Activated T-cell treated with anti-CD3 and anti-CD28 coated beads, Interleukin-2, amount 50 U/mL, for 1 hour (primary cell): ENCODE results near the gene ANKRD27.

Source experiments
- DNase-seq: peaks from one replicate; pipeline ENCODE4 v3.0.0-alpha.2; 2020

ANKRD27 gene

DNA sequence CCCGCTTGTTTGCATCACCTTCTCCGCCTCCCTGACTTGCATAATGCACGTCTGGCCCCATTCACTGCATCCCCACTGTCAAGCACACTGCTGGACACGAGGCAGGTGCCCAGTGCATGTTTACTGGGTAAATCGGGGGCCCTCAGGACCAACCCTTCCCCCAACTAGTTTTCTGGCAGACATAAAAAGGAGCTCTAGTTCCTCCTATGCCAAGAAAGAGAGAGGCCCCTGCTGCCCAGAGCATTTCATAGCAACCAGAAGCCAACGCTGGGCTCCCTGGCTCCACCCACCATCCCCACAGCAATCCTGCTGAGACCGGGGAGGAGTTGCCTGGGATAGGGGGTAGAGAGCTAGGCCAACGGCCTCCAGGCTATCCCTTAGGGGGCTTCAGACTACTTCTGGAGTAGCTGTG, 23.2 kb downstream of the ANKRD27 start:
- DNase-seq = no peak

DNA sequence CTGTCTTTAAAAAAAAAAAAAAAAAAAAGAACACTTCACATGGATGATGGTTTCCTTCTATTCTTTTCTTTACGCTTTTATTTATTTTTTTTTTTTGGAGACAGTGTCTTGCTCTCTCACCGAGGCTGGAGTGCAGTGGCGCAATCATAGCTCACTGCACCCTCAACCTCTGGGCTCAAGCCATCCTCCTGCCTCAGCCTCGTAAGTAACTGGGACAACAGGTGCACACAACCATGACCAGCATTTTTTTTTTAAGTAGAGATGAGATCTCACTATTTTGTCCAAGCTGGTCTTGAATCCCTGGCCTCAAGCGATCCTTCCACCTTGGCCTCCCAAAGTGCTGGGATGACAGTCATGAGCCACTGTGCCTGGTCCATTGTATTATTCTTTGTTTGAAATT, 24.3 kb downstream of the ANKRD27 start:
- DNase-seq = no peak

DNA sequence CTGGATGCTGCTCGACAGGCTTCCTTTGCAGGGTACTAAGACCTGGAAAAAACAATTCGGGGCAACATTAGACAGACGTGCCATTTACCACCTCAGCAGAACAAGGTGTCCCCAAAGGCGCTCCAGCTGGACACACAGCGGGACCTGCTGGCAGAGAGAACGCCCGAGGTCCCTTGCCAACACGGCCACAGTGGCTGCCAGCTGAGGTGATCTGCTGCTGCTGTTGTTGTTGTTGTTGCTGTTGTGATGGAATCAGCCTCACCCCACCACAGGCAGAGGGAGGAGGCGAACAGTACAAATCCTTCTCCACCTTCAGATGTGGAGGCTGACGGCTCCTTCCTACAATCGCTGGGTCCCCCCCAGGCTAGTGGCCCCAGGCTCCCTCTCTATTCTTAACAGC, 25.2 kb downstream of the ANKRD27 start:
- DNase-seq = no peak

DNA sequence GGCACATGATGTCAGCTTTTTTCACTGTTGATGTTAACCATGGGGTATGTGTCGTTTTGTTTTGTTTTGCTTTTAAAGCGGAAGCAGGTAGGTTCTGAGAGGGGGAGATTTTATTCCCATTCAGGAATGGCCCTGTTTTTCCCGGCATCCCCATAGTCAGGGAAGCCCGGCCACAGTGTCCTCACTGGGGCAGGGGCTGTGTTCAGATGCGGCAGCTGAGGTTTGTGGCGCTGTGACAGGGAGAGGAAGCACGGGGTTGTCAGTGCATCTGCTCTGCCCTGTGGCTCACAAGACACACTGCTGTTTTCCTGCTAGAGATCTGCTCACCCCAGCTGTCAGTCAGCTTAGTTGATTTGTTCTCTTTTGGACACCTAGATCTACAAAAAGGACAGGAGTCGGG, 27.6 kb downstream of the ANKRD27 start:
- DNase-seq = no peak

DNA sequence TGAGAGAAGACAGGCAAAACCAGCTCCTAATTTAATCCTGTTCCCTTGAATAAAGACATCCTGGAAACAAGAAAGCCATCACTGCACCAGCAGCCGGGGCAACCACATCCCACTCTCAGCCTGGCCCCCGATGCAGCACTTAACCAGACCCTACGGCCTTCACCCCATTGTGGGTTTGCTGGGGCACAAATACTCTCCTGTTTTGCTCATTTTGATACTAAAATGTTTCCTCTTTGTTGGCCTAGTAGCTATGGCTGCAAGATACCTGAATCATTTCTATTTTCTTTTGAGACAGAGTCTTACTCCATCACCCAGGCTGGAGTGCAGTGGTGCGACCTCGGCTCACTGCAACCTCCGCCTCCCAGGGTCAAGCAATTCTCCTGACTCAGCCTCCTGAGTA, 28.4 kb downstream of the ANKRD27 start:
- no peak for DNase-seq

DNA sequence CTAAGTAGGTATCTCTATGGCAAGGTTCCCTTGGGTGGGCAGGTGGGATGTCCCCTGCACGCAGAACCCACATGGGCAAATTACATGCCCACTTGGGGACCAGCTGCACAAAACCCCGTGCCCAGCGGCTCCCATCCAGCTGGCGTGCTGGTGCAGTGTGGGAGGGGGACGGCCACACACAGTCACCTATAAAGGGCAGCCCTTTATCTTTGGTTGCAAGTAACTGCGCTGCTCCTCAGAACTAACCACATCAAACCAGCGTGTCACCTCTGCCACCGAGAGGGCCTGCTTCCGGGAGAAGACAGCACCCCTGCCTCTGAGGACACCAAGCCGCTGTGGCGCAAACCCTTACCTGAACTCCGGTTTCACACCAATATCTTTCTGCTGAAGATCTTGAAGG, 32.2 kb downstream of the ANKRD27 start:
- peak; percentile 56 for DNase-seq

DNA sequence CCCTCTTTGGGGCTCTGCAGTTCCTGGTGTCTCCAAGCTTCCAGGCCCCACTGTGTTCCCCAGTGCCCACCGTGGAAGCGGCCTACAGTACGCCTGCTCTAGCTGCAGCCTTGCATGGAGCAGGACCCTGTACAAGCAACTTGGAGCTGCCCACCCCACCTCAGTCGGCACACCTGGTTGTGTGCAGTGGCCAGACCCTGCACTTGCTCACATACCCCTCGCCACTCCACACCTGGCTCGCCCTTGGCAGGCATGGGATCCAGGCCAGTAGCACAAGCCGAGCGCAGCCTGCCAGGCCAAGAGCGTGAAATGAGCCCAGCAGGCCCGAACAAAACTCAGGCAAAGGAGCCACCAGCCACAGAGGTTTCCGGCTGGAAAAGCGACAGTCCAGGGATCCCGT, 36.4 kb downstream of the ANKRD27 start:
- no peak for DNase-seq

DNA sequence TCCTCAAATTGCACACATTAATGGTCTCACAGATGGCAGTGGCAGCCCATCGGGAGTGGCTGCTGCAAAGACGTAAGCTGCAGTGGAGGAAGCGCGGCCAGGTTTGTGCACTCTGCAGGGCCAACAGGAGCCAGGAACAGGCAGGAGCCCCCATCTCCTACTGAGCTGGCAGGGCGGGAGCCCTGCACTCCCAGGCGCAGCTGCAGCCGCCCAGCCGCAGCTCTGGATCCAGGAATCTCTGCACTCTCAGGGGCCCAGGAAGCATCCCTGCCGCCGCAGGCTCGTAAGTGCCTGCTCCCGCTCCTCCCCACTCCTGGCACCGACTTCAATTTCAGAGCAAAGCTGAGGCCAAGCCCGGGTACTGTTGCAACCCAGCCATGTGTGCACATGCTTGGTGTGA, 37.5 kb downstream of the ANKRD27 start:
- DNase-seq = no peak

DNA sequence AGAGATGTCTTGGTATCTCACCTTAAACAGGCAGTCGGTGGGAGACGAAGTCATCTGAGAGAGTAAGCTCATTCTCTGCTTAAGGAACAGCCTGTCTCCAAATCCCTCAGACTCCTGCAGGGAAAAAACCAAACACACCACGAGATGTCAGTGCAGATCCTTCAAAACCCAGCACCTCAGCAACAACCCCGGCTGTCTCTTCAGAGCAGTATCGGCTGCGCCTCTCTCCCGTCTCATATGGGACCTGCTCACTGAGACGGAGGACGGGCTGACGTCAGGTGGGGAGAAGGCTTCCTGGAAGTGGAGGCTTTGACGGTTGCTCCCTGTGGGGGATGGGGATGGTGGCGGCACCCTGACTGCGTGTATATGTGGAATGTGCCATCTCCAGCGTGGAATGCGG, 43.6 kb downstream of the ANKRD27 start:
- DNase-seq = no peak

DNA sequence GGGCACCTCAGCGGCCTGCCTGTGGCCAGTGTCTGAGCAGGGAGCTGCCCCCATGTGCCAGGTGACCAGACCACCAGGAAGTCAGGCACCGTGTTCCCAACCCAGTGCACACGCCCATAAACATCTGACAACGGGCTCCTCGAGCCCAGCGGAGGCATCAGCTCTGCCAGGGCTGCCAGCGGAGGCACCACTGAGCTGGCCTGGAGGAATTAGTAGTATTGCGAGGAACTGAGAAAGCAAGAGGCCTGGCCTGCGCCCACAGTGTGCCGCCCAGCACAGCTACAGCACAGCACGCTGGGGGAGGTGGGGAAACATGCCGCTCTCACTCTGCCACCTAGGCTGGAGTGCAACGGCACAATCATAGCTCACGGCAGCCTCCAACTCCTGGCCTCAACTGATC, 44.6 kb downstream of the ANKRD27 start:
- DNase-seq = no peak

DNA sequence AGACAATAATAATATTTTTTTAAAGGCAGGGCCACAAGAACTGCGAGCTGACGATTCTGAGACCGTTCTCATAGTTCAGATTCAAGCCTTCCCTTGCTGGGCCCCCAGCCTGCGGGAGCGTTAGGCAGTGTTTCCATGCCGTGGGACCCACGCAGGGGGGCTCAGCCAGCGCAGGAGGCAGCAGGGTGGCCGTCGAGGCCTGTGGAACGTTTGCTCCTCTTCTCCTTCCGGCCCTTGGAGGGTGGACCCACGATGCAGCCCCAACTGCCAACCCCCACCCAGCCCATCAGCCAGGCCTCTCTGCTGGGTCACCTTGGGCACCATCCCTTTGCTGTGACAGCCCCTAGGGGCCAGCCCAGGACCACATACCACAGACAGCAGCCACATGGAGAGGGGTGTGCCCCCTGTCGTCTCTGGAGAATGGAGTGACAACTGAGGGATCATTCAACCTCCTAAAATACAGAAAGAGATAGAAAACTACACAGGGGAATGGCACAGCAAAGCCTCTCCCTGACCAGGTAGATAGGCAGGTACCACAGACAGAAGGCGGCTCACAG, 47.2 kb downstream of the ANKRD27 start:
- DNase-seq = no peak

DNA sequence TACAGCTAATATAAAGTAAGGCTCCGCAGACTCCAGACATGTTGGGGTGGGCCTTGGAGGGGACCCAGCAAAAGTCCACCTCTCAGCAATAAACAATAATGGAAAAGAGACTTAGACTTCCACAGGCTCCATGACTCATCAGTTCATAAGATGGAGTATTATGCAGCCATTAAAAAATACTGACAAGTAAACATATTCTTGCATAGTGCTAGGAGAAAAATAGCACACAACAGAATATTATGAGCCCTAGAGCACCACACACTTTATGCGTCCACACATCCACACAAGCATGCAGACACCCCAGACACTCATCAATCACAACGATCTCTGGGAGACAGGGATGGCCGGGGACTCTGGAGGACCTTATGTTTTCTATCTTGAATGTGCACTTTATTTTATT, 48.0 kb downstream of the ANKRD27 start:
- no peak for DNase-seq

DNA sequence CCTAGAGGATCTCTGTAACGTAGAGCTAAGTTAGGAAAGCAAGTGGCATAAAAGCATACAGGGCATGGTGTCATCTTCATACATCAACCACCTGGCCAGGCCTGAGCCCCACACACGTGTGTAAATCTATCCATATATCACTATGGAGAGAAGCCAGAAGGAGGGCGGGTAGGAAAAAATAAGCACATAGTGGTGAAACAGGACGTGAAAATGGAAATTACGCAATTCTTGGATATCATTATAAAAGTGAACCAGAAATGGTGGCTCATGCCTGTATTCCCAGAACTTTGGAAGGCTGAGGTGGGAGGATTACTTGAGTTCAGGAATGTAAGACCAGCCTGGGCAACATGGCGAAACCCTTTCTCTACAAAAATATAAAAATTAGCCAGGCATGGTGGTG, 50.6 kb downstream of the ANKRD27 start:
- no peak for DNase-seq

DNA sequence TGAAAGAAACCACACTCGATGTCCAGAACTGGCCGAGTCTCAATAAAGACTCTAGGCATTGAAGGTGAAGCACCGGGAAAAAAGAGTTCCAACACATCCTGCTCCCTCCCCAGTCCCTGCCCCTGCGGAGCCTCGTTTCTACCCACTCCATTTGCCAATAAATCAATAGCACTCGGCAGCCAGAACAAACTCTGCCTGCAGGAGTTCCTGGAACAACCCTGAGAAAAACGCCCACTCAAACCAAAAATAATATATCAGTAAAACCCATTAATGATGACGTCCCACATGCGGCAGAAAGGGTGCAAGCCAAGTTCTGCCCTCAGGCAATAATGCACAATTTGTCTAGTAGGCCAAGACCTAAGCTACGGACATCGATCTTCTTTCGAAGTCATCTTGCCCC, 53.0 kb downstream of the ANKRD27 start:
- DNase-seq = no peak

DNA sequence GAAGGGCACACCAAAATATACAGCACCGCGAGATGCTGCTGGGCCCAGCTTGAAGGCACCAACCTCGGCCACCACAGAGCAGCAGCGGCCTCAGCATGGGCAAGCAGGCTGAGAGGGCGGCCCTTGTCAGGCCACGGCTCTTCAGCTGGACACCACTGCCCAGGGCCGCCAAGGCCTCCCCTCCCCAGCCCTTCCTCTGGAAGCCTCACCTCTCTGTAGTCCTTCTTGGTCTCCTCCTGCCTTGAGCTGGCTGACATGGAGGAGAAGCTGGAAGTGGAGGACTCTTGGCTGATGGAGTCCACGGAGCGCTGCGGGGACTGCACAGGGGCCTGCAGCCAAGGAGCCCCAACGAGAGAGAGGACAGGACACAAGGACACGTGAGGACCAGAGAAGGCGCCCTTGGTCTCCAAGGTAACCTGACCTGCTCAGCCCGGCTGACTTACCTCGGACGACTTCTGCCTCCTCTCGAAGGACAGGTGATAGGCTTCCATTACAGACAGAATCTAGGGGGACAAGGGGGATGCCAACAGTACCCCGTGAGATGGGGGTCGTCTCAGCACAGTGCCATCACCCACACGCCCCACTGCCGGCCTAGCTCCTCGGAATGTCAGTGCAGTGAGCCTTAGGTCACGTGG, 55.8 kb downstream of the ANKRD27 start:
- no peak for DNase-seq

DNA sequence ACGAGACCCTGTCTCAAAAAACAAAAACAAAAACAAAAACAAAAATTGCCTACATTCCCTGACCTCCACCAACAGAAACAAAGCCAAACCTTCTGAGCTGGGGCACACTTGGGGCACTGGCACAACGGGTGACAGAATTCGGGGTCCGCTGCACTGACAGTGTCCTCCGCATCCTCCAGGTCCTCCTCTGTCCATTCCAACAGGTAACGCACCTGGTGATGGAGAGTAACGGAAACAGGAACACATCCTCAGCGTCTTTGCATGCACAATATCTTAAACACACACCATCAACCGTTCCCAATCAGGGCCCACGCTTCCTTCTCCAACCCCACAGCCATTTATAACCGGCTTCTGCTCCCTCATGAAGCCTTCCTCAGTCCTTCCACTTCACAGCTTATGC, 59.4 kb downstream of the ANKRD27 start:
- no peak for DNase-seq

DNA sequence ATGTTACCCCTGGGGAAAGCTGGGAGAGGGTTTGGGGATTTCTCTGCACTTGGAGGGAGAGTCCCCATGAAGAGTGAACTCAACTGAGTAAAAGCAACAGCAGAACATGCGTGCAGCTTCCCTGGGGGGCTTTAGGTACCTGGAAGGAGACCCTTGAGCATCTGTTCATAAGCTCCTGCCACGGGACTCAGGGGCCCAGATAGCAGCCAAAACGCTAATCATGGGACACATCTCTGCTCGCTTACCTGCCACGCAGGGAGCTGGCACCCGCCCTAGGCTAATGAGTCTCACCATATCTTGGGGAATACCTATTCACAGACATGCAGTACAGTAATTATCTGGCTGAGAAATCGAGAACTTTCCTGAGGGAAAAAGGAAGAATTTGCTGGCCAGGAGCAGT, 60.1 kb downstream of the ANKRD27 start:
- no peak for DNase-seq

DNA sequence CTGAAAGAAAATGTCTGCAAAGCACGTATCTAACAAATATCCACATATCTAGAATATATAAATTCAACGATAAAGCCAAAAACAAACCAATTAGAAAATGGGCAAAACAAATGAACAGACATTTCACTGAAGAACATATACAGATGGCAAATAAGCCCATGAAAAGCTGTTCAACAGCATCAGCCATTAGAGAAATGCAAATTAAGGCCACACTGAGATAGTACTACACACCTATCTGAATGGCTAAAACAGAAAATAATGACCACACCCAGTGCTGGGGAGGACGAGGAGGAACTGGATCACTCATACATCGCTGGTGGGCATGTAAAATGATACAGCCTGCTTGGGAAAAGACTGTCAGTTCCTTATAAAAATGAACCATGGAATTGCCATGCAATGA, 62.0 kb downstream of the ANKRD27 start:
- DNase-seq = no peak

DNA sequence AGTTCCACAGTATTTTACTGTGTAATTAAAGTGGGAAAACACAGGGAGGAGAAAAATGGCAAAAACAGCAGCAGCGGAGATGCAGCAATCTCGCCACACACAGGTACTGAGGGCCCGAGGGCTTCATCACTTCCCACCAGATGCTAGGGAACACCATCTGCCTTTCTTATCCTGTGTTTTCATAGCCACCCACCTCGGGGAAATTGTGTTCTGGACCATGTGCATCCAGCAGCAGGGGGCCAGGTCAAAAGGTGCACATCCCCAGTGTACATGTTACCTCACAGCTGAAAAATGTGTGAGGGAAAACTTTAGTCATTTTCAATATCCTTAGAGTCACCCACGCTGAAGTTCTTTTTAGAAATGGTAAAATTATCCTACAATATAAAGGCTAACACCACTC, 63.8 kb downstream of the ANKRD27 start:
- no peak for DNase-seq

DNA sequence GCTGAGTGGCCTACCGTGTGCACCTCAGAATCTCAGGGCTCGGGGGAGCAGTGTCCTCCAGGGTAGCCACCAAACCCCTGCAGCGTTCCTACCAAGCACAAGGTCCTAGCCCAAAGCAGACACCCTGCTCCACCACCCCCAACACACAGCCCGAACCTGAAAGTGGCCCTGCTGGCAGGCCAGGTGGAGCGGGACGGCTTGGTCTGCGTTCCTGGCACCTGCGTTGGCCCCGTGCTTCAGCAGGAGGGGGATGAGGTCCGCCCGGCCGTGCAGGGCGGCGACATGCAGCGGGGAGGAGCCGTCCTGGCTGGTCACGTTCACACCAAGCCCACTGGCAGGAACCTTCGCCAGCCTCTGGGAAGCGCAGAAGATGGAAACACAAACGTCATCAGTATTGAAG, 67.5 kb downstream of the ANKRD27 start:
- no peak for DNase-seq

DNA sequence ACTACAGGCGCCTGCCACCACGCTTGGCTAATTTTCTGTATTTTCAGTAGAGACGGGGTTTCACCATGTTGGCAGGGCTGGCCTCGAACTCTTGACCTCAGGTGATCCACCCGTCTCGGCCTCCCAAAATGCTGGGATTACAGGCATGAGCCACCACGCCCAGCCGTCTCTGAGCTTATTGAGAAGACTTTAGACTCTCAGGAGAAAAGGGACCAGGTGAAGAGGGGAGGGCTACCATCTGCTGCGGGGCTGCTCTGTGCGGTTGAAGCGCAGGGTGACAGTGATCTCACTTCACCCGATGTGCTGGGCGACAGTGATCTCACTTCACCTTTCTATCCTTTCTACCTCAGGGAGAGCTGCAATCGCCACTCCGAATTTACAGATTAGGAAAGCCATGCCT, 68.7 kb downstream of the ANKRD27 start:
- no peak for DNase-seq

DNA sequence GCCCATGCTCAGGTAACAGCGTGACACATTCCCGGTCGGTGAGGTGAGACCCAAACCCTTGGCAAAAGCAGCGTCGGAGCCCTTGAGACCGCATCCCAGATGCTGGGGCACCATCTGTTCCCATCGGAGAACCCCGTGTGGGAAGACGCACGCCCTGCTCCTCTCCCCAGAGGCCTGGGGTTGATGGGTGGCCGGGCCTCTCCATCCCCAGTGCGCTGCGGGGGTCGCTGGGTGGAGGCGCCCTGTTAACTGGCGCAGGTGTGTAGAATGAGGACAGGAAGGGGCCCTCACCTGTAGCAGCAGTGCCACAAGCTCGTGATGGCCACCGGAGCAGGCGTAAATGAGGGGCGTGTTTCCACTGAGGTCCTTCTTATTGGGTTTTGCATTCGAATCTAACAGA, 69.4 kb downstream of the ANKRD27 start:
- no peak for DNase-seq

DNA sequence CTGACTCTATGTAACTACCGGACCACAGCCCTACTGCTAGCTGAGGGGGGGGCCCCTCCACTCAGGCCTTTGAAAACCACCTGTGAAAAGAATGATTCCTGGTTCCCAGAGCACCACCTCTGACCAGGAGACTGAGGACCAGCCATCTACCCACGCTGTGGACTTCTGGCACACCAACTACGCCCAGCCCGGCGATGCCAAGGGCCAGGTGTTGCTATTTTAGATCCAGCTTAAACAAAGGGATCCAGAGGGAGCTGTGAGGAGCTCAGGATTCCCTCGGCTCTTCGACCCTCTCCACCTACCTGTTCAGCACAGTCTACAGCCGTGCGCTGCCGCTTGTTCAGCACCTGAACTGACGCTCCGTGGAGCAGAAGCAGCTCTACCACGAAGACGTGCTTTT, 71.0 kb downstream of the ANKRD27 start:
- no peak for DNase-seq

DNA sequence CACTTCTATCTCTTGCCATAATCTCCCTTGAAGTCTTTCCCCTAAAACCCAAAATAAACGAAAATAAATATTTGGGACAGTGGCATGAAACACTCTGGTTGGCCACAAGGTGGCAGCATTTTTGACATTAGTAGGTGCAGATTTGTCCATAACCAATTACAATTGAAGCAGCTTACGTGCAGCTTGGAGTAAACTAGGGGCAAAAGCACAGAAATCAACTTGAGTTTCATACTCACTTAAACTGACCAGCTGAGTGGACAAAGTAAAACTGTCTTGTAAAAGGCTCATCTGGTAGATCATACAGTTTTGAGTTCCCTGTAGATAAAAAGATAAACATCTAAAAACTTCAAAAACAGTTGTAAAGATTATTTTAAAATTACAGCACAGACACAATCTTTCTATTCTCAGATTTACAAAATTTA, 75.2 kb downstream of the ANKRD27 start:
- no peak for DNase-seq

DNA sequence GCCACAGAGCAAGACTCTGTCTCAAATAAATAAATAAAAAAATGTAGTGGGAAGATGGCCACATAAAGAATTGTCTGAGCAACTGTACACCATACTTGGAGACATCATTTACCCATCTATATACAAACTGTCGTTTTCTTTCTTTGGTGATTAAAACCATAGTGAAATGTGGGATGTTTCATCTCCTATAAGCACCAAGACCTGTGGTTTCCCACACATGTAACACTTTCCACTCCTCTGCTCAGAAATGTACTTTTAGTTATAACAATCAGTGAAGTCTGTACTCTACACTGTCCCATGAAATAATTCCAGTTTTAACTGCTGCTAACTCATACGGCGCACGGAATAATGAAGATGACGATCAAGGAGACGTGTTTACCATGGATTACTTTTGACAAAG, 75.7 kb downstream of the ANKRD27 start:
- no peak for DNase-seq

DNA sequence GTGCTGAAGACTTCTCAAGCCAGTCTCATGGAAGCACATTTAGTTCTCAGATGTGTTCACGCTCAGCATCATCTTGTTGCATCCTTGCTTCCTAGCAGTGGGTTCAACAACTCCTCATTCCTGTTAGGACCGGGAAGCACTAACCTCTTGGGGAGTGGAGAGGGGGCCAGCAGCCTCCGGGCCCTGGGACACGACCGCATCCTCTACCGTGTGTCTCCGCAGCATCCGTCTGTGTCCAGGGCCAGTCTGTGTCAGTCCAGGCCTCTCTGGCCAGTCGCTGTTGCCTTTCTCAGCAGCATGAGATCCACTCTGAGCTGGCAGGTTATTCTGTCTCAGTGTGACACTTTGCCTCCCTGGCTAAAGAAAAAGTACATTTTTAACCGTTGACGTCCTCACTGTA, 77.0 kb downstream of the ANKRD27 start:
- no peak for DNase-seq
